ENCODE results near the gene EFCAB14.
"Not testable (repeated sequence)": the region's sequence is repeated elsewhere in the genome, so short reads cannot be mapped to it uniquely, and the experiment has no call there.

The EFCAB14 gene, protein sequence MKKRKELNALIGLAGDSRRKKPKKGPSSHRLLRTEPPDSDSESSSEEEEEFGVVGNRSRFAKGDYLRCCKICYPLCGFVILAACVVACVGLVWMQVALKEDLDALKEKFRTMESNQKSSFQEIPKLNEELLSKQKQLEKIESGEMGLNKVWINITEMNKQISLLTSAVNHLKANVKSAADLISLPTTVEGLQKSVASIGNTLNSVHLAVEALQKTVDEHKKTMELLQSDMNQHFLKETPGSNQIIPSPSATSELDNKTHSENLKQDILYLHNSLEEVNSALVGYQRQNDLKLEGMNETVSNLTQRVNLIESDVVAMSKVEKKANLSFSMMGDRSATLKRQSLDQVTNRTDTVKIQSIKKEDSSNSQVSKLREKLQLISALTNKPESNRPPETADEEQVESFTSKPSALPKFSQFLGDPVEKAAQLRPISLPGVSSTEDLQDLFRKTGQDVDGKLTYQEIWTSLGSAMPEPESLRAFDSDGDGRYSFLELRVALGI

DNA sequence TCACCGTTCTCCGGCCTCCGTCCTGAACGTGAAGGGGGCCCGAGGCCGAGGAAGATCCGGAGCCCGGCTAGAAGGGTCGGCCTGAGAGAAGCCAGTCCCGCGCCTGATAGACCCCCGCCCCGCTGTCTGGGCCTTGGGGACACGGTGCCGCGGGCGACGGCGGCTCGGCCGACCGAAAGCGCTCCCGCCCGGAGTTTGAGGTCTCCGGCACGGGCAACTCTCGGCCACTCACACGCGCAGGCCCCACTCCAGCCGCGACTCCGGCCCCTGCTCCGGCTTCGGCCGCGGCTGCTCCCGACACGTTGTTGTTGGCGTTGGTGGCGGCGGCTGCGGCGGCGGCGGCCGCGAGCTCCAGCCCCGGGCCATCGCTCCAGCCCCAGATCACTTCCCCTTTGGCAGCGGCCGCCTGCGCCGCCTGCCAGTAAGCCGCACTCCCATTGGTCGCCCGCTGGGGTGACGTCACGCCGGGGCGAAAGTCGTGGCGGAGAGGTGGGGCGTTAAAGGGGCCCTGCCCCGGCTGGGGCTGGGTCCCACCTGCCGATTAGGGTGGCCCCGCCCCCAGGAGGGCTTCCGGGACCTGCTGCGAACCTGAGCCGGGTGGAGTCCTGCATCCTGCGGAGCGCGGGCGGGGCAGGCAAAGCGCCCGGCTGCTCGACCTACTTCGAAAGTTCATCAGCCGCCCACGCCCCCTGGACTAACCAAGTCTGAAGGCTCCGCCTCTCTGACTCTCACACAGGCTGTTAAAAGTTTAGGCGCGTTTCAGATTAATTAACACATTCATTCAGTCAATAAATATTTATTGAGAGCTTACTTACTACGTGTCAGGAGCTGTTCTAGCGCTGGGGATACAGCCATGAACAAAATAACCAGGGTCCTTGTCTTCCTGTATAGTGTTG is at the start of gene EFCAB14:
Gene EFCAB14 (minus strand): TSS at position 388 of the 896 bp plus-strand sequence. CDS start 1,027 bp downstream, outside the sequence.
- DNase-seq = peak; percentile 99

DNA sequence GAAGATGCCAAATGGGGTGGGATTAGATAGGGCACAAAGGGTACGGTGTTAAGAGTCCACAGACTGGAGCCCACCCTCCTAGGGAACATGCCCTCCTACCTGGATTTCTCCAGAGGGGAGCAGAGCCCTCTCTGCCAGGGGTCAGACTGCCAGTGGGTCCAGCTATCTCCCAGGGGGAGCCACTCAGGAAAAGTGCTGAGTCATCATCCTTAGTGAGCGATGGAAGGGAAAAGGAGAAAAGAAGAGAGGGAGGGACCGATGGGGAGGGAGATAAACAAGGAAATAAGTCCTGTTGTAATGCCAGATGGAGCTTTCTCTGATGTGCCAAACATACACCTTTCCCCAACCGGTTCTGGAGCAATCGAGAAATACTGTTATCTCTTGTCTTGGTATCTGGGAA is 49.5 kb upstream of the EFCAB14 start:
- DNase-seq = no peak

DNA sequence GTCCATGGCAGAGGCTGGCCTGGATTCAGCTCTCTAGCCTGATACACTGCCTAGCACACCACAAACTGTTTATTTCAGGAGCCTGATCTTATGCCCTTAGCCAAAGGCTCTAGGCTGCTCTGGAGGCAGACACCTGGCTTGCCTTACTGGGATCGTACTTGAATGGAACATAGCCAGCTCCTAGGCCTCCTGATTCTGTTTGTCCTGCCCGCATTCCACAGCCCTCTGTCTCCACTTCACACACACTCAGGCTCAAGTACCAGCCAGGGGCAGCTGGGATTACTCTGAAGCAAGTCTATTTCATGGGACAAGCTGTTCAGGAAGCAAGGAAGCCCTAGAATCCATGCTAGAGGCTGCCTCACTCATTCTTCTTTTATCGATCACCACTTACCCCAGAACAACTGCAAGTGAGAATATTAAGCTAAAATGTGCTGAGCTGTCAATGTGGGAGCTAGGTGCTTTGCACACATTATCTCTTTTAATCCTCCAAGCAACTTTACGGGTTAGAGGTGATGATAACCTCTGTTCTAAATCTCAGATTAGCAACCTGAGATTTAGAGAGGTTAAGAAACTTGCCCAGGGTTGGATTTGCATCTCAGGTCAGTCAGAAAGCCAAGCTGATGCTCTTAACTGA is 48.9 kb upstream of the EFCAB14 start:
- no peak for DNase-seq

DNA sequence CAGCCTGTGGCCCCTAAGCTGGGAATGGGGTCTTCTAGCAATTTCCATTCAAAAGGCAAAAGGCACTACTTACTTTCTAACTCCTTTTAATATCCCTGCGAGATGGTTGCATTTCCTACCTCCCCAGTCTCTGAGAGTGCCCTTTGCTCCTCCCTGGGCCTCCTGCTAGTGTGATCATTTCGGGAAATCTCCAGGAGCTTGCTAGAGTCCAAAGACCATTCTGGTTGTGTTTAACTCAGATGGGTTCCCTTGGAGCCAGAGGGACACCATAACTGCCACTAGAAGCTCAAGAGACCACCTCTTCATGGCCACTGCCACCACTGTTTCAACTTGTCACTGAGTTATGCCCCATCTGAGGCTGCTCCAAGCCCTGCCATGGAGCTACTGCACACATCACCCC is 45.5 kb upstream of the EFCAB14 start:
- no peak for DNase-seq

DNA sequence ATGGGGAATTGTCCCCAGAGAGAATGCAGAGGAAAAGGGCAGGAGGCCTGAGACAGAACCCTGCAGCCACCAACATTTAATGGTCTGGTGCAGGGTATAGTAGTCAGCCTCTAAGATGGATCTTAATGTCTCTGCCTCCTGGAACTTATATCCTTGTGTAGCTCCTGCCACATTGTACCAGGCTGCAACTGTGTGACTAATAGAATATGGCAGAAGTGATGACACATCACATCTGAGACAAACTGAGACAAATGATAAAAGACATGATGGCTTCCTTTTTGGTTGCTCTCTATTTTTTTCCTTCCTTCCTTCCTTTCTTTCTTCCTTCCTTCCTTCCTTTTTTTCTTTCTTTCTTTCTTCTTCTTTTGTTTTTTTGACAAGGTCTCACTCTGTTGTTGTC is 42.8 kb upstream of the EFCAB14 start:
- no peak for DNase-seq

DNA sequence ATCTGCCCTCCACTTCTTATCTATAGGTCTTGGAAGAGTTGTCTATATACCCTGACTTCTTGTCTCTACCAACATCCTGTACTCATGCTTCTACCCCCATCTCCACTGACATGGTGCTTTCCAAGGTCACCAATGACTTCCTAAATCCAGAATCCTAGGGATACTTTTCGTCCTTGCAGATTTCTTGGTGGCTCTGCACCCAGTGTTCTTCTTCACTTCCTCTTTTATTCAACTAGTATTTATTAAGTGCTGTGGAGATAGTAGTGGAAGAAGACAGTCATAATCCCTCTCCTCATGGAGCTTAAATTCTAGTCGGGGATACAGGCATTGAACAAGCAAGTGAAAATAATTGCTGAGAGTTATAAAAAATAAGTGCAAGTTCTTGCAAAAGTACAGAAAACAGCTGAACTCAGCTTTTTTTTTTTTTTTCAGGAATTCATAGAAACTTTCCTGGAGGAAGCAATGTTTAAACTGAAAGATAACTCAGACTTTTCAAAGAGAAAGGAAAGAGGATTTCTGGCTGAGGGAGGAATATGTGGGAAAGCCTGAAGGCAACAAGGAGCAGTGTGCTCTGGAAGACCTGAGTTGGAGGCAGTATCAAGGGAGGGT is 41.7 kb upstream of the EFCAB14 start:
- DNase-seq = no peak

DNA sequence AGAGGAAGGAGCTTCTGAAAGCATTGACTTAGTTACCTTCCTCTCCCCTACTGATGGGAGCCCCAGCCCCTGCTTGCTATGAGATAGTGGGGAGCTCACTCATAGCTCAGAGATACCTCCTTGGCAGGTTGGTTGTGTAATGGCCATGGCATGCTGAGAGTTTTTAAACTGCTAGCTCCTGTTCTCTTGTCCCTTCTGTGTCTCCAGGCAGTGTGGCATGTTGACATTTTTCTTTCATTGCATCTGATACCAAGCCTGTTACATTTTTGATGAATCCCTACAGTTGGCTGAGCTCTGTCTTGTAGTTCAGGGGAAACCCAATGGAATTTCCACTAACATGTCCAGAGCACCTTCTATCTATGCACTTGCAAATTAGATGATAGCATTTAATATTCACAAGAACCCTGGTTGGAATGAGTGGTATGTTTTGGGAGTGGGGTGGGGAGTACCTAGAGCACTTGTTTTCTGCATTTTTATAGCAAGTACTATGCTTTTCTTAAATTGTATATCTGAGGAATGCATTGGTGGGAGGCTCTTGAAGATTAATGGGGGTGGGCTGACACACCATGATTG is 39.1 kb upstream of the EFCAB14 start:
- no peak for DNase-seq

DNA sequence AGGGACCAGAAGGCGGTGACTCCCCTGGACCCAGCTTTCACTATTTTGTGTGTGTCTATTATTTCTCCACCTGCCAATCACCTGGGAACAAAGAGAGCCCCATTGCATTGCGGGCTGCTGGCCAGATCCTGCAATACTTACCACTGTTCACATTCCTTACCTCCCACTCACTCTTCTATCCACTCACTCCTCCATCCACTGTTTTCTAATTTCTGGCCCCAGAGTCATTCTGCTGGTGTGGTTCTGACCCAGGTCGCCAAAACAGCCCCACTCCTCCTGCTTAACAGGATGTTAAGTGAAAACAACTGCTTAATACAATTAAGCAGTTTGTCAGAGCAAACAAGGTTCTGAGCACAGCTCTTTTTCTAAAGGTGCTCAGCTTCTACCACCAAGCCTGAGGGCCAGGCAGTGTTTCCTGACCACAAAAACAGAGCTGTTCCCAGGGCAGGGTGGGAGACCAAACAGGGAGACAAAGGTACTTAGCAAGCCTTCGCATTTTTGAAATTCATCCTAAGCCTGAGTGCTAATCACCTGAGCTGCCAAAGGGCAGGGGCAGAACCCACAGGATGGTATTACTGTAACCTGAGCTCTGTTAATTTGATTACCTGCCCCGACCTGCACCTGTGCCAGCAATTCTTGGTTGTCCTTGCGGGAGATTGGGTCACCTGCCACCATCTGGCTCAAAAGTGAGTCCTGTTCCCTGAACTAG is 38.5 kb upstream of the EFCAB14 start:
- DNase-seq = no peak

DNA sequence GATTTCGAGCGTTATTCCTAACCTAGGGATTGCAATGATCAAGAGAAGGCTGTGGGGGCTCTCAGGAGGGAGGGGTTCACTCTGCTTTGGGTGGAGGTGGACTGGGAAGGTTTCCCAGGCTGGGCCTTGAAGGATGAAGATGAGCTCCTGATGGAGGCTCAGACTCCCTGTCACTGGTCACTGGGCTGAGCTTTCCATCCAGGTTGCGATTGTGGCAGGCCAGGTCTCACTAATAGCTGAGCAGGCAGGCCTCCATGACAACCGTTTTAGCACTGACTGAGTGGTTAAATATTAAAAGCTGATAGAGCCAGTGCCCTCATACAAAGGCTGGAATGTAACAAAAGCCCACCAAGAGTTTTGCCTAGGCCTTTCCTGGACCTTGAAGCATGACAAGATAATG is 36.2 kb upstream of the EFCAB14 start:
- no peak for DNase-seq

DNA sequence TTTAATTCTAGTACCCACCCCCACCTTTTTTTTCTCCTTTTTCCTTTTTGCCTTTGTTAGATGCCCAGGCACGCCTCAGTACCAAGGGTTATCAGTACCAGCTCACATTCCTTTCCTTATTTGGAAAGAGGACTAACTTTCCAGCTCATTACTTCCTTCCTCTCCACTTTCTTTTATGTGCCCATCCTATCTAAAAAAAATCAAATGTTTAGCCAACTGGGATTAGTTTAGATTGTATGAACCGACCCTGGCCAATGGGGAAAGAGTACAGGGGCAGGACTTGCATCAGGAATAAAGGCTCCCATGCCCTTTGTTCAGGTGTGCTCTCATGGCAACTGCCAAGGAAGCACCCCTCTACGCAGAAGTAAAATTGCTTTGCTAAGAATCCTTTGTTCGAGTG is 35.8 kb upstream of the EFCAB14 start:
- DNase-seq = not testable (repeated sequence)

DNA sequence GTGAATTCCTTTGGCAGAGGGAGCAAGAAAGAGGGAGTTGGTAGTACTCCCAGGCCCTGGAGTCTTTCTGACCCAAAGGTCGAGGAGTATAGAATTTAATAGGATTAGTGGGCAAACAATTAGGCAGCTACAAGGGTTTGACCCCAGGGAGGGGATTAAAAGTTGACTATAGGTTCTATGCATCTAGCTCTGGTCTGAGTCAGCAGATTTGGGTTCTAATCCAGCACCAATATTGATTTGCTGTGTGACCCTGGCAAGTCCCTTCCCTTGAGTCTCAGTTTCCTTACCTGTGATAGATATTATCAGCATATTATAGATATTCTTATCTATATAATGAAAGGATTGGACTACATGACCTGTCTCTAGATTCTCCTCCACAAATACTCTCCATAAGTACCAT is 35.1 kb upstream of the EFCAB14 start:
- no peak for DNase-seq

DNA sequence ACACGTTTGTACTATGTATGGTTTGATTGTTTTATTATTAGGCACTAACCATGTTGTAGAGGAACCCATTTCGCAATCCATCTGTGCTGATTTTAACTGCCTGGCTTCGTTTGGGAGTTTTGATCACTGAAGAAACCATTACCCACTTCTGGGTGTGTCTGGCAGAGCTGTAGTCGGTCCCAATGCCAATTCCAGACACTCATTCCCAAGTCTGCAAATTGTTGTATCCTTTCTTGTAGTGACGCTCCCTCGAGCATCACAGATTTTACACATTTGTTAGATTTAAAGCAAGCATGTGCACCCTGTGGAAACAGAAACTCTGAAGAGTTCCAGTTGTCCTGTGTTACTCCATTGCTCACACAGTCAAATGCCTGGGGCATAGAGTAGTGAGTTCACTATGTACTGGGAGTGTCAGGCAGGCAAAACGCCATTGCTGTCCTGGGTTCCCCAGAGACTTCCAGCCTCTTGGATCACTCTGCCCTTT is 31.0 kb upstream of the EFCAB14 start:
- DNase-seq = no peak

DNA sequence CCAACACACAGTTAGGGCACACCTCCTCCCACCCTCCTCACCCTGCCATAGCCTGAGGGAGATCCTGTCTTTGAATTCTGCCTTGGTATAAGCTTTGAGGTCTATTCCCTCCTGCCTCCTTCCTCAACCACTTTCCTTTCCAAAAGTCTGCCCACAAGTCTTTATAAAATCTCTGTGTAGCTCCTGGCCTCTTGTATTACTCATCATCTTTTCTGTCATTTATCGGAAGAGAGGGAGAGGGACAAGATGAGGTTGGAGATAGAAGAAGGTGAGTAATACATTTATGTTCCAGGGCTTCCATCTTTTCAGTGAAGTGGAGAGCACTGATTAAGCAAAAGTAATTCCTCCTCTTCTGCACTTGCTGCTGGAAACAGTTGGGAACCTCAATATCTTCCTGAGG is 30.5 kb upstream of the EFCAB14 start:
- no peak for DNase-seq

DNA sequence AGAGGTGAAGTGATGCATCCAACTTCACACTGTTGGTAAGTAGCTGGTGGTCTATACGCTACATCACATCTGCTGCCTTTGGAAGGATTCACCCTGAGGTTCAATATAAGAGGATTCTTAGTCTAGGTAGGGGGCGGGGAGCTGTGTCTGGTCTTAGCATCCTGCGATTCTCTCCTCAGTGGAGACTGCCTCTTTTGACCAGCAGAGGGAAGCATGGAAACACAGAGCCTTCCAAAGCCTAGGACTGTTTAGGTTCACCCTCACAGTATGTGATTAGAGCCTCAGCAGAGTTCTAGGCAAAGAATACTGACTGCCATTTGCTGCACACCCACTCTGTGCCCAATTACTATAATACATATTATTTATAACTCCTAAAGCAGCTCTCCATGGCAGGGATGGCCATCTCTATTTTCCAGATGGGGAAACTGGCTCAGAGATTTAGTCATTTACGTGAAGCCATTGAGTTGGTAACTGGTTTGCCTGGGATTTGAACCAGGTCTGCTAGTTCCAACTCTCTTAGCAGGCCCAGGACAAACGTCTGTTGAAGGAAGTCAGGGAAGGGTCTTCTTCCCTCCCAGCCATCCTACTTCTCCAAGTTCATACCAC is 28.9 kb upstream of the EFCAB14 start:
- DNase-seq = no peak

DNA sequence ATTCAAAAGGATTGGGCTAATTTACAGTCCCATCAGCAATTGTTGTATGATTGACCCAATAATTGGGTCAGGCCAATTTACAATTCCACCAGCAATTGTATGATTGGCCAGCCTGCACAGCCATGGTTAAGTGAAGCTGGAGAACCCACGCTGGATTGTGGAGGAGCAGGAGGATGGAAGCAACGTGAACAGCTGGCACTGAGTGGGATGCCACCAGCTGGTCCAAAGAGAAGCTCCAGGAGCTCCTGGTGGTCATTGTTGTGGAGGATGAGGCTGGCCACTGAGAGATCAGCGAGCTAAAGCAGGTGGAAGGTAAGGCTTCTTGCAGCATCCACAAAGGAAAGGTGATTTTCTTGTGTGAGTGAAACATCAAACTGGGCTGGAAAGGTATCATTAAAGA is 23.2 kb upstream of the EFCAB14 start:
- DNase-seq = no peak

DNA sequence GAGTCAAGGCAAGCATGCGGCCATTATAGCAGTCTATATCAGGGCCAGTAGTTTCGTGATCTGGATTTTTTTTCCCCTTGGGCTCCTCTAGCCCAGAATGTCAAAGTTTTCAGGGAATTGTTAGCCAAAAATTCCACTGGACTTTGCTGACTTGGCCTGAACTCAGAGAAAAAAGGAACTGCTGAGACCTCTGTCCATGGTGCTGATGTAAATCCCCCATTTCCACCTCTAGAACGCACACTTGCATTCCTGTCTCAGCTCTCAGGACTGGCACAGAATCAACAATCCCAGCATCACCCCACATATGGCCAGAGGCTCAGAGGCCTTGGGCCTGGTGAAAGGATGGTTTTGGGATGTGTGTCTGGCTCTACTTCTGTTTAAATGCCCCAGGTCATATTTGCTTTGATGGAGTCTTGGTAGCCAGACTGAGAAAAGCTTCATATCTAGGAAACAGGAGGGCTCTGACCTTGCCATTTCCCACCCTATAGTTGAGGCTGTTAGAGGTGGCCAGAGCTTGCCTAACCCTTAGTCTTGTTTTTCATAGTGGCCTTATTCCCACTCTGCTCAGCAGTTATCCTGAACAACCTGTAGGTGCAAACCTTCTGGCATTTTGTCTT is 16.9 kb upstream of the EFCAB14 start:
- DNase-seq = peak; percentile 6

DNA sequence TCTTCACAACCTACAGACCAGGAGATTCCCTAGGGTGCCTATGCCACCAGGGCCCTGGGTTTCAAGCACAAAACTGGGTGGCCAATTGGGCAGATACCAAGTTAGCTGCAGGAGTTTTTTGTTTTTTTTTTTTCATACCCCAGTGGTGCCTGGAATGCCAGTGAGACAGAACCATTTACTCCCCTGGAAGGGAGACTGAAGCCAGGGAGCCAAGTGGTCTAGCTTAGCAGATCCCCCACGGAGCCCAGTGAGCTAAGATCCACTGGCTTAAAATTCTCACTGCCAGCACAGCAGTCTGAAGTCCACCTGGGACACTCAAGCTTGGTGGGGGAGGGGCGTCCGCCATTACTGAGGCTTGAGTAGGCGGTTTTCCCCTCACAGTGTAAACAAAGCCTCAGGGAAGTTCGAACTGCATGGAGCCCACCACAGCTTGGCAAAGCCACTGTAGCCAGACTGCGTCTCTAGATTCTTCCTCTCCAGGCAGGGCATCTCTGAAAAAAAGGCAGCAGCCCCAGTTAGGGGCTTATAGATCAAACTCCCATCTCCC is 9.5 kb upstream of the EFCAB14 start:
- not testable (repeated sequence) for DNase-seq

DNA sequence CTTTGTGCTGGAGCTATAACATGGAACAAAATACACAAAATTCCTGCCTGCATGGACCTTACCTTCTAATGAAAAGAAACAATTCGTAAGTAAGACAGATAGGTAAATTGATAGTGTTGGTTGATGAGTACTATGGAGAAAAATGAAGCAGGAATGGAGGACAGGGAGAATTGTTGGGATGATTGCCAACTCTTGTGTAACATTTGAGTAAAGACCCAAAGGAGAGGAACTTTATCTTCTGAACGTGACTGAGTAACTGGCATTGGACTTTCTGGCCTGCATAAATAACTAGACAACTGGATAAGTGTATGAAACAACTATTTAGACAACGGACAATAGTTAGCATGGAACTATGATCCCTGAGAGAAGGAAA is 6.8 kb upstream of the EFCAB14 start:
- no peak for DNase-seq

DNA sequence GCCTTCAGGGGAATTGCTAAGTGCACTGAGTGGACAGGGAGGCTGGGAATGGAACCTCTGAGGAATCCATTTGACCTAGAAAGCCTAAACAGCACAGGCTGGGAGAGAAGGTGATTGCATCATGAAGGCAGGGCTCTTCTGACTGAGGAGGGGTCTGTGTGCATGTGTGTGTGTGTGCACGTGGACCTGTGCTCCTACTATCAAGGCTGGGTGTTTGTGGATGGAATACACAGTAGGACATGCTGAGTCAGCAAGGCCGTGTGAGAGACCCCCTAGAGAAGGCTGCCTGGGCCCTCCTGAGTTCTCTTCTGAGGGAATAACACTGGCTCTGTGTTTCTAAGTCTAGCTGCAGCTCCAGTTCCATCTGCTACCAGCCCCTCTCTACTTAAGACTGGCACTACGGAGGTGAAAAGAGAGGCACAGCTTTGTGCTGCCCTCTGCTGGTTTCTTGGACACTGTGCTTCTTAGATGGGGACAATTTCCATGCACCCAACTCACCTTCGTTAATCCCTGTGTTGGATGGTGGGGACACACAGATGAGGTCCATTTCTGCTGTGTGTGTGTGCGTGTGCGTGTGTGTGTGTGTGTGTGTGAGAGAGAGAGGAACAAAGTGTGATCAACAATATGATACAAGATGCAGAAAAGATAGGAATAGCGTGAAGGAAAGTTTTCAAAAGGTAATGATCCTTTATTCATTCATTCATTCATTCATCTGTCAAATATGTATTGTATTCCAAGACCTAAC is 6.2 kb upstream of the EFCAB14 start:
- peak; percentile 71 for DNase-seq

DNA sequence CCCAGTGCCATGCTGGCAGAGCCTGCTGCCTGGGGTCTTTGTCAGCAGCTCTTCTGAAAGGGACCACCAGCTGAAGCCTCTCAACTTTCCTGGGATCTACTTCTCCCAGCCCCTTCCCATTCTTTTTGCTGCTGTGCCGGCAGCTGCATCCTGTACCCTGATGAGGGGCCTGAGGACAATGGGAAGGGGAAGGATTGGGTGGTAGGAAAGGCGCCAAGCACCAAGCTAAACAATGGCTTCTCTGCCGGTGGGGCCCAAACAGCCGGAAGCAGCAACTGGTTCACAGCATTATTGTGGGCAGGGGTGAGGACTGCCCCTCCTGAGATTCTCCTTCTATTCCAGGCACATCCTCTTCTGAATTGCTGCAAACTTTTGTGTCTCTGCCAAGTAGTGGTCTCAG is 5.0 kb upstream of the EFCAB14 start:
- no peak for DNase-seq

All from activated naive CD4-positive, alpha-beta T cell treated with Interleukin-2 at 50 U/mL for 16 hours (primary cell).